GM21515 (cell line): ENCODE measurements around the gene PGBD5.
A peak's percentile ranks its signal among the peaks of the same experiment; 100 is the strongest.

ENCODE experiments used
- ATAC-seq: cut with Tn5 transposase; IDR thresholded peaks from one replicate; pipeline ENCODE4 v1.9.1; 2021; ENCODE audit not compliant: unreplicated experiment

The PGBD5 gene

GRCh38 chr1:230284891-230285290 lies 141.2 kb downstream of the PGBD5 start:
- ATAC-seq: no peak

DNA sequence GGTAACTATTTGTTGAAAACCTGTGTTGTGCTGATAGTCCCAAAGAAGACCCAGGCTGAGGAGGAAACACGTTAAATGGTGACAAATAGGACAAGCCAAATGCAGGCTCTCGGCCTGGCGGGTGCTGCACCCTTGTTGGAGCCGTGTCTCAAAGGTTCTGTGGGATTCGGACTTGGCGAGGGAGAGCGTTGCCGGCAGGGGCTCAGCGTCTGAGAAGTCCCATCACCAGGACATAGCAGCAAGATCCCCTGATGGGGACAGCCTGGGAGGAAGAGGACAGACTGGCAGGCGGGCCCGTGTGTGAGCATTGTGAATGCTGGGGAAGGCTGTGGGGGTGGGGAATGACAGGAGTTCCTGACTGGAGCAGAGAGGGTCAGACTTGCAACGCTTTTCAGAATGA lies 142.5 kb downstream of the PGBD5 start:
- ATAC-seq: no peak

GRCh38 chr1:230282157-230282556 lies 144.0 kb downstream of the PGBD5 start:
- no peak for ATAC-seq

DNA sequence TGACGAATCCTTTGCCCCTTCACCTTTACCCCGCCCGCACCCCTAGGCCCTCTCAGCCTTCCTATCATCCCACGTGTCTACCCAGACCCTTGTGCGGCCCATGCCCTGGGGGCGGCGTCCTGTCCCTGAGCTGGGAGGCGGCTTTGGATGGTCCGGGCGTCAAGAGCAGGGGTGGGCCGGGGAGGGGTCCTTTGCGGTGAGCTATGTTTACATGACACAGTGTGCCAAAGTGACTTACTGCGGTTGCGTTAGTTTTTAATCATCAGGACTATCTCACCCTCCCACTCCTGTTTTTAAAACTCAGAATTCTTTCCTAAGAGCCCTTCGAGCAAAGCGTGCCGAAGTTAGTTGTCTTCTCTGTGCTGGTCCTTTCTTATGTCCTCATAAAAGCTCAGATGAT lies 144.6 kb downstream of the PGBD5 start:
- ATAC-seq: no peak

- no peak for ATAC-seq
Measured at GRCh38 chr1:230280906-230281413, 145.2 kb downstream of the PGBD5 start.

DNA sequence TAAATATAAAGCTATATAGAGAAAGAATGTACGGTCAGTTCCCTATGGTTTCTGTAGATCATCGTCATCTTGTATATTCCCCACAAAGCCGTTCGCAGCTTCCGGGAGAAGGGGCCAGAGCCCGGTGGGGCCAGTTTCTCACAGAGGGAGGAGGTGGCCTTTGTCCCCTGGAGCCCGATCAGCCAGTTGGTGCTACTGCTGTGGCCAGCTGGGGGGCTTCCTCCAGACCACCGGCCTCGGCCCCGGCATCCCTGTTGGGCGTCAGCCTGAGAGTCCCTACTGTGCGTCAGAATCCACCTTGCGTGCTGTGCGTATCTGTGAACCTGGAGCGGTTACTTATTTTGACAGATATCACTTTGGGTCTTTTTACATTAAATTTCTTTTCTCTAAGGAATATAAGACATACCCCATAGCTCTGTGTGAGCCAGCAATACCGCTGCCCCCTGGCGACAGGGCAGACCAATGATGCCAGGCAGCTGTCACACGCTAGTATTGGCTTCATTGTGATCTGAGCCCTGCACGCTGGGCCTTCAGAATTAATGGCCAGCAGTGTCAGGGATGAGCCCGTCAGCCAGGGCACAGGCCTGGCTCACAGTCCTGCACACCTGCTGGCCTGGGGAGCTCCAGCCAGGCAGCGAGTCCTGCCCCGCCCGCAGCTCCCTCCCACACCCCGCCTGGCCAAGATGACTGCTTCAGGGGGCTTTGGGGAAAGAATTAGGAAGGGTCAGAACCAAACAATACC lies 145.9 kb downstream of the PGBD5 start:
- no peak for ATAC-seq

- ATAC-seq: no peak
Measured at GRCh38 chr1:230279583-230279945, 146.6 kb downstream of the PGBD5 start.

GRCh38 chr1:230278871-230279582 lies 147.1 kb downstream of the PGBD5 start:
- no peak for ATAC-seq

DNA sequence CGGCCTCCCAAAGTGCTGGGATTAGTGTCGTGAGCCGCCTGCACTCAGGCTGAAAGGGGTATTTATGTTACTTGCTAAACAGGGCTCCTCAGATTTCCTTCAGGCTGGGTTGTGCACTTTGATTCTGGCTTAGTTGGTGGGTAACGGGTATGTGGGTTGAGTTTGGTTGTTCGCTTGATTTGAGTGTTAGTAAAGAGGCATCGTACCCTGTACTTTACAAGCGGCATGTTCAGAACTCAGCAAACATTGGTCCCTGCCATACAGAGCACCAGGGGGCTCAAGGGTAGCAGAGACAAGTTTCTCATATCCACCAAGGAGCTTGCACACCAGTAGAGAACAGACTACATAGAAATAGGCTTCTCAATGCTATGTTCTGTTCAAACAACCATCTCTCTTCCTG lies 147.8 kb downstream of the PGBD5 start:
- no peak for ATAC-seq

DNA sequence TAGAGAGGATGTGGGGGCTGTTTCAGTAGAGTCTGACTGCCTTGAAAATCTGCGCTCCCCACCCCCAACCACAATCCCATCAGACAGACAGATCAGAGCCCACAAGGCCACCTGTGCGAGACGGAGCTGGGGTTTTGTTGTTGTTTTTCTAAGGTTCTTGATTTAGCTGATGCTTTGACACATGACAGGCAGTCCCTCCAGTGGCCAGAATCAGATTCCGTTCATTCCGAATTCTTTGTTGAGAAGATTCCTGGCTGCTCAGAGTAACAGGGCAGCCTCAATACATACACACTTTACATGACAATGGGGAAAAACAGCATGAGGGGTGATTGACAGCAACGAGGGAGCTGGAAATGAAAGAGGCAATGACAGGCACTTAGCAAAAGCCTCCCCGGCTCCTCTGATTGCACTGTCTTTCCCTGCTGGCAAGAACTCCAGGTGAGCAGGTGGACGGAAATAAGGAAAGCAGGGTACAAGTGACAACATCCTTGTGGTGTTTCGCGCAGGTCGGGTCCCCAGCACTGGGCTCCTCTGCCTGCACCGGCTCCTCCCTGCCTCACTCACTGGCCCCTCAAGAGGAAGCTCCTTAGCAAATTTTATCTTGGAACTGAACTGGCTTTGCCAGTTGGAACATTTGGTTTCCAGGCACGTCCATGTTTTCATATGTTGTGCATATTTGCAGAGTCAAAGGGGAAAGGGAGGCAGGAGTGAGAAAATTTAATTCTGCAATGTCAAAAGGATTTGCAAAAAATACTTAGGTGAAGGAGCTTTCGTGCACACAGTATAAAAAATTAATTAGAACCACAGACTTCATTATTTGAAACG lies 148.7 kb downstream of the PGBD5 start:
- ATAC-seq: no peak

- no peak for ATAC-seq
Measured at GRCh38 chr1:230276401-230276800, 149.7 kb downstream of the PGBD5 start.

- no peak for ATAC-seq
Measured at GRCh38 chr1:230274254-230274653, 151.9 kb downstream of the PGBD5 start.

GRCh38 chr1:230273141-230273710 lies 152.9 kb downstream of the PGBD5 start:
- no peak for ATAC-seq

DNA sequence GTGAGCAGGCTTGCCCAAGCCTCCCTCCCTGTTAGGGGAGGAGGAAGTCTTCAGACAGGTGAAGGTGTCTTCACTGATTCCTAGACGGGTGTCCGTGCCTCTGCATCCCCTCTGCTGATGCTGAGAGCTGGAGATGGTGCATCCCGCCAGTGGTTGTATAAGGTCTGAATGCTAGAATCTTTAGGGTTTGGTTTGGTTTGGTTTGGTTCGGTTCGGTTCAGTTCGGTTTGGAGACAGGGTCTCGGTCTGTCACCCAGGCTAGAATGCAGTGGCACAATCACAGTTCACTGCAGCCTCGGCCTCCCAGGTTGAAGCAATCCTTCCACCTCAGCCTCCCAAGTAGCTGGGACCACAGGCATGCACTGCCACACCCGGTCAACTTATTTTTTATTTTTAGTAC lies 153.6 kb downstream of the PGBD5 start:
- no peak for ATAC-seq

GRCh38 chr1:230271300-230272035 lies 154.7 kb downstream of the PGBD5 start:
- no peak for ATAC-seq

- ATAC-seq: peak; percentile 51
Measured at GRCh38 chr1:230270559-230271281, 155.4 kb downstream of the PGBD5 start.

DNA sequence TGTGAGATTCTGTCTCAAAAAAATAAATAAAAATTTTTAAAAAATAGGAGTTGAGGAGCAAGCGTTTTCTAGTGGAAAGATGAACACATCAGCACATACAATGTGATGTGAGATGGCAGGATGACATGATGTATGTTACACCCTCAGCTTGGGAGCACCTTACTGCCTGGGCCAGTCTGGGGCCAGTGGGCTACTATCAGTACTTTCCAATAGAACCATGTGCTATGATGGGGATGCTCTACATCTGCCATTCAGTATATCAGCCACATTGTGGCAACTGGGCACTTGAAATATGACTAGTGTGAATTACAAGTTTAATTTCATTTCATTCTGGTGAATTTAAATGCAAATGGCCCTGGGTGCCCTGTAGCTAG lies 156.0 kb downstream of the PGBD5 start:
- ATAC-seq: peak; percentile 12

DNA sequence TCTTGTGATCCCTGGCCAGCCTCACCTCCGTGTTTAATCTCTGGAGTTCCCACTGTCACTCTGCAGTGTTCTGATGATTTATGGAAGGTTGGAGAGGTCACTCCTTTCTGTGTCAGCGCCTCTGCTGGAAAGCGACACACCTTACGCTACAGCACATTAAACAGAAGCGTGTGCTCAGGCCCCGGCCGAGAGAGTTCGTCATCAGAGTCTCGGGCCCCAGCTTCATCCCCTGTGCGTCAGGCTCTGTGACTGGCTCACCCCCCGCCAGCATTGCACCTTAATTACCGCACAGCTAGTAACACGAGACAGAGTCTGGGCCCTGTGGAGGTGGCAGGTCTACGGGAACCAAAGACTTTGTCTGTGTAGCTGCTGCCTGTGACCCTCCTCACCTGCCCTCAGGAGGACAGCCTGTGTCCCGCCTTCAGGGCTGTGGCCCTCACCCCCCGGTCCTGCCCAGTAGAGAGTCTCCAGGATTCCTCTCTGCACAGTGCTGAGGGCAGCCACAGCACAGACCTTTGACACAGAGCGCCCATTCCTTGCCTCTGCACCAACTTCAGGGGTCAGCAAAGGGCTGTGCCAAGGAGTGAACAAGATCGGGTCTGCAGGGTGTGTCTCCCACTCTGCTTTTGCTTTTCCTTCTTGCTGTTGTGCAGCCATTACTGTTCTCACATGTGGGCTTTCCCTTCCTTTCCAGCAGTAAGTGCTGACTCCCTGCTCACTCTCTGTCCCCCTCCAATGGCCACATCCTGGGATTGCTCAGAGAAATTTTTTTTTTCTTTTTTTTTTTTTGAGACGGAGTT lies 157.6 kb downstream of the PGBD5 start:
- no peak for ATAC-seq
